HCT116 (cell line): ENCODE data around the gene FAM222B. TPM values are rescaled to one million over a fixed set of nuclear protein-coding genes. Genes with fewer than 3 reads are reported as not detected.

Experiments
- ATAC-seq: fragments of 200-7000 bp; cut with Tn5 transposase; 2 replicates; pipeline ENCODE4 v1.9.1; 2020; ENCODE audit warnings: mild to moderate bottlenecking, moderate library complexity
- BruUV-seq: library from RNA; stranded (reverse); fragments of 400-500 nt; replicated peaks from 2 replicates; lab custom pipeline; 2021; lab: Mats Ljungman, UMichigan
- CTCF ChIA-PET: fragments of 300-600 bp; sonication (Branson Sonifier 250); formaldehyde crosslinking; loops from one replicate; lab custom pipeline; 2021; ENCODE audit warnings: antibody characterized with exemption; lab: Charles Lee
- POLR2A ChIA-PET: fragments of 300-600, 350-600 bp; sonication (Branson Sonifier 250); formaldehyde crosslinking; loops from one replicate; lab custom pipeline; 2021; ENCODE audit warnings: antibody characterized with exemption; lab: Charles Lee
- RAD21 ChIA-PET, 2 experiments: fragments of 300-600 bp; sonication (Branson Sonifier 250); formaldehyde crosslinking; loops; one replicate each; lab custom pipeline; 2023; ENCODE audit warnings: low total read pairs in 2 of 2; ENCODE audit not compliant: uncharacterized antibody in 2 of 2, unreplicated experiment in 2 of 2, low non-redundant PET in 1 of 2; lab: Charles Lee
- DNase-seq: peaks from one replicate; pipeline ENCODE4 v3.0.0-alpha.2; 2010; ENCODE audit warnings: low read depth, low spot score
- H2AFZ ChIP-seq: fragments of 200-600 bp; shearing (Covaris generic), sonication (generic); 2 replicates; pipeline ENCODE4 v1.6.1; 2017; ENCODE audit warnings: low read depth, mixed run types, mixed read lengths, antibody characterized with exemption, low read length; ENCODE audit not compliant: poor library complexity, severe bottlenecking
- H3K27ac ChIP-seq: 2 replicates; pipeline ENCODE4 v1.5.1; 2012; ENCODE audit warnings: low read depth, low read length
- H3K27me3 ChIP-seq: fragments of 200-600 bp; sonication (generic); 2 replicates; pipeline ENCODE4 v1.6.1; 2016; ENCODE audit warnings: mixed run types, low read length, mixed read lengths; ENCODE audit not compliant: insufficient read depth
- H3K36me3 ChIP-seq, 2 experiments: fragments of 200-500 bp in 1 of 2; fragments of 200-600 bp in 1 of 2; sonication (Bioruptor generic) in 1 of 2; sonication (generic) in 1 of 2; 2 replicates each; pipeline versions ENCODE4 v1.5.1 to v1.6.1; 2014 to 2016; ENCODE audit warnings: low read length in 2 of 2, inconsistent platforms in 1 of 2, mixed read lengths in 1 of 2, mixed run types in 1 of 2; ENCODE audit not compliant: insufficient read depth in 2 of 2, control insufficient read depth in 1 of 2
- H3K4me1 ChIP-seq, 2 experiments: fragments of 200-600 bp in 1 of 2; sonication (generic) in 1 of 2; 2 replicates each; pipeline versions ENCODE4 v1.5.1 to v1.6.1; 2012 to 2017; ENCODE audit warnings: low read length in 2 of 2, inconsistent platforms in 1 of 2, mild to moderate bottlenecking in 1 of 2, mixed read lengths in 1 of 2, mixed run types in 1 of 2, moderate library complexity in 1 of 2; ENCODE audit not compliant: insufficient read depth in 2 of 2, control insufficient read depth in 1 of 2
- H3K4me2 ChIP-seq: fragments of 200-600 bp; sonication (generic); 2 replicates; pipeline ENCODE4 v1.6.1; 2017; ENCODE audit warnings: mixed run types, low read length, mixed read lengths
- H3K4me3 ChIP-seq, 2 experiments: fragments of 200-600 bp in 1 of 2; sonication (generic) in 1 of 2; replicated peaks in 1 of 2; 2 replicates each; pipeline ENCODE4 v1.5.1; 2011 to 2016; ENCODE audit warnings: low read length in 2 of 2, control low read depth in 1 of 2, low read depth in 1 of 2, mild to moderate bottlenecking in 1 of 2, mixed read lengths in 1 of 2, mixed run types in 1 of 2
- H3K79me2 ChIP-seq: fragments of 200-600 bp; sonication (generic); 2 replicates; pipeline ENCODE4 v1.6.1; 2017; ENCODE audit warnings: mild to moderate bottlenecking, mixed run types, low read length, moderate library complexity, mixed read lengths; ENCODE audit not compliant: insufficient read depth
- H3K9ac ChIP-seq: fragments of 200-600 bp; sonication (generic); 2 replicates; pipeline ENCODE4 v1.6.1; 2016; ENCODE audit warnings: low read length, mixed read lengths
- H3K9me2 ChIP-seq: fragments of 200-600 bp; sonication (generic), shearing (Covaris generic); 2 replicates; pipeline ENCODE4 v1.6.1; 2017; ENCODE audit warnings: mixed run types, mild to moderate bottlenecking, moderate library complexity; ENCODE audit not compliant: insufficient read depth
- H3K9me3 ChIP-seq, 2 experiments: fragments of 200-500 bp in 1 of 2; fragments of 200-600 bp in 1 of 2; sonication (Bioruptor generic) in 1 of 2; sonication (generic) in 1 of 2; 2 replicates each; pipeline ENCODE4 v1.6.1; 2014 to 2017; ENCODE audit warnings: low read length in 2 of 2, mixed read lengths in 2 of 2, inconsistent platforms in 1 of 2, low read depth in 1 of 2, mild to moderate bottlenecking in 1 of 2, mixed run types in 1 of 2, moderate library complexity in 1 of 2; ENCODE audit not compliant: control insufficient read depth in 1 of 2, insufficient read depth in 1 of 2
- H4K20me1 ChIP-seq: fragments of 200-600 bp; sonication (generic), shearing (Covaris generic); 2 replicates; pipeline ENCODE4 v1.6.1; 2017; ENCODE audit warnings: mixed run types, mild to moderate bottlenecking, moderate library complexity; ENCODE audit not compliant: insufficient read depth
- POLR2A ChIP-seq: IDR thresholded peaks from 2 replicates; pipeline ENCODE4 v1.7.0; 2011; ENCODE audit warnings: borderline replicate concordance; ENCODE audit not compliant: insufficient read depth, insufficient read length; ENCODE audit errors: extremely low read depth
- ZBTB33 ChIP-seq: IDR thresholded peaks from 2 replicates; pipeline ENCODE4 v1.6.1; 2011; ENCODE audit warnings: mild to moderate bottlenecking, low read length, moderate library complexity; ENCODE audit not compliant: insufficient replicate concordance; ENCODE audit errors: extremely low read depth
- ZNF274 ChIP-seq: fragments of 200-500 bp; sonication (Bioruptor generic); IDR thresholded peaks from 2 replicates; pipeline ENCODE4 v1.6.1; 2014; ENCODE audit warnings: mild to moderate bottlenecking, low read depth, low read length, inconsistent platforms
- intact Hi-C: fragments of 100-400 bp; cut with micrococcal nuclease; formaldehyde crosslinking; loops from 2 replicates; pipeline ENCODE4 v1.10.0; 2022
- total RNA-seq: library from RNA; stranded (reverse); gene quantifications from one replicate; pipeline ENCODE4 v1.2.1, GENCODE V29; 2021; ENCODE audit not compliant: unreplicated experiment

FAM222B gene
- total RNA-seq, 1 experiment from 2014 or later, result 22.7 TPM

- no peak for TF ChIP-seq ZNF274
- TF ChIP-seq ZBTB33, result peak; percentile 69
- no peak for TF ChIP-seq POLR2A
- BruUV-seq, result no TSS peak
- POLR2A ChIA-PET, result interaction anchor here (0.7 to 5.4 kb wide), 12 partner anchors 14 to 240 kb away, joined by 3 to 149 read pairs (median 4); partner anchors contain the start of genes PHF12, PROCA1 and TRAF4
- peaks cover 35% of the 10 kb centered on the region for H3K79me2 ChIP-seq
- peak within 1 kb of the TSS; percentile 90 for H3K9ac ChIP-seq
- H3K27ac ChIP-seq, result peak within 1 kb of the TSS; percentile 89
- peaks cover 18 to 32% of the 10 kb centered on the region in 2 experiments; a peak in 3 of 4 replicates for H3K36me3 ChIP-seq
- CTCF ChIA-PET, result interaction anchor here (0.6 to 5.2 kb wide), 26 partner anchors 15 to 390 kb away, joined by 3 to 207 read pairs (median 8); partner anchors contain the start of genes DHRS13, PHF12 and TRAF4
- no peaks in the 10 kb centered on the region for H3K9me2 ChIP-seq
- peaks cover 42 to 82% of the 10 kb centered on the region in 2 experiments for H3K4me1 ChIP-seq
- peak within 1 kb of the TSS; percentile 59 to 71 for H3K4me3 ChIP-seq
- no peaks in the 10 kb centered on the region for H3K9me3 ChIP-seq
- intact Hi-C loops, result loop anchor here (2.0 to 5.0 kb wide), 4 partner anchors 123 to 386 kb away; partner anchors contain the start of gene DHRS13
- DNase-seq, result peak; percentile 53
- peak within 1 kb of the TSS; percentile 99 for H3K4me2 ChIP-seq
- RAD21 ChIA-PET, result interaction anchor here (0.6 to 3.3 kb wide), 20 partner anchors 16 to 391 kb away, joined by 3 to 28 read pairs (median 5); partner anchors contain the start of genes PHF12 (in 2 of the 2) and DHRS13 (in 1 of the 2)
- H2AFZ ChIP-seq, result no peak within 1 kb of the TSS
- peaks cover 15% of the 10 kb centered on the region; the same call in 1 of the 2 replicates for H4K20me1 ChIP-seq
- ATAC-seq, result peak; percentile 50
- H3K27me3 ChIP-seq, result no peaks in the 10 kb centered on the region
Observed at GRCh38 chr17:28726226-28726626, 116.4 kb downstream of the FAM222B start, which contains the start of gene TLCD1. TSS of gene TLCD1 (minus strand) at chr17:28726233. CDS start at chr17:28726097, 136 bp downstream.
